ENCODE data around the gene MAN2B1.
"Not testable (repeated sequence)": the region's sequence is repeated elsewhere in the genome, so short reads cannot be mapped to it uniquely, and the experiment has no call there.

The MAN2B1 gene

GRCh38 chr19:12705654-12706331 is 39.3 kb upstream of the MAN2B1 start:
- TF ChIP-seq CTCF (IDR thresholded peaks at IDR 0.05; ENCODE audit: low read depth, low read length): no peak
- DNase-seq (ENCODE audit: low read depth in 2 of 2): no peak
- no peak overlapping the region for H3K4me3 ChIP-seq (replicated peaks in 1 of 2; ENCODE audit: low read depth in 2 of 2, low read length in 2 of 2)

GRCh38 chr19:12705169-12705568 is 38.6 kb upstream of the MAN2B1 start:
- no peak overlapping the region for H3K4me3 ChIP-seq (replicated peaks in 1 of 2; ENCODE audit: low read depth in 2 of 2, low read length in 2 of 2)
- no peak for DNase-seq (ENCODE audit: low read depth in 2 of 2)
- no peak for TF ChIP-seq CTCF (IDR thresholded peaks at IDR 0.05; ENCODE audit: low read depth, low read length)

- DNase-seq (ENCODE audit: low read depth in 2 of 2): peak; percentile 60 to 61
- no peak overlapping the region for H3K4me3 ChIP-seq (replicated peaks in 1 of 2; ENCODE audit: low read depth in 2 of 2, low read length in 2 of 2)
- TF ChIP-seq CTCF (IDR thresholded peaks at IDR 0.05; ENCODE audit: low read depth, low read length): no peak
Observed at GRCh38 chr19:12703046-12703445, 36.5 kb upstream of the MAN2B1 start.

GRCh38 chr19:12701596-12702282 is 35.2 kb upstream of the MAN2B1 start:
- no peak for DNase-seq (ENCODE audit: low read depth in 2 of 2)
- TF ChIP-seq CTCF (IDR thresholded peaks at IDR 0.05; ENCODE audit: low read depth, low read length): no peak
- H3K4me3 ChIP-seq (replicated peaks in 1 of 2; ENCODE audit: low read depth in 2 of 2, low read length in 2 of 2): no peak overlapping the region

GRCh38 chr19:12698138-12698537 is 31.6 kb upstream of the MAN2B1 start:
- H3K4me3 ChIP-seq (replicated peaks in 1 of 2; ENCODE audit: low read depth in 2 of 2, low read length in 2 of 2): no peak overlapping the region
- DNase-seq (ENCODE audit: low read depth in 2 of 2): no peak
- no peak for TF ChIP-seq CTCF (IDR thresholded peaks at IDR 0.05; ENCODE audit: low read depth, low read length)

GRCh38 chr19:12697425-12697824 is 30.9 kb upstream of the MAN2B1 start:
- not testable (repeated sequence) for H3K4me3 ChIP-seq (replicated peaks in 1 of 2; ENCODE audit: low read depth in 2 of 2, low read length in 2 of 2); DNase-seq (ENCODE audit: low read depth in 2 of 2)

- no peak for TF ChIP-seq CTCF (IDR thresholded peaks at IDR 0.05; ENCODE audit: low read depth, low read length)
- peak within 1 kb of the TSS; percentile 92 to 93 for H3K4me3 ChIP-seq (replicated peaks in 1 of 2; ENCODE audit: low read depth in 2 of 2, low read length in 2 of 2)
- peak; percentile 97 for DNase-seq (ENCODE audit: low read depth in 2 of 2)
Observed at GRCh38 chr19:12696366-12697335, 30.1 kb upstream of the MAN2B1 start, which contains the start of gene FBXW9. TSS of gene FBXW9 (minus strand) at chr19:12696631. CDS start at chr19:12696581, 50 bp downstream.

All from cardiac fibroblast (primary cell).